ENCODE results near the gene RNASE13.
A peak's percentile ranks its signal among the peaks of the same experiment; 100 is the strongest.

Gene RNASE13

GRCh38 chr14:21074398-21075272 is 40.0 kb upstream of the RNASE13 start:
- no peak for FAIRE-seq
- DNase-seq (ENCODE audit: insufficient read length, low spot score): no peak
- no peak for TF ChIP-seq POLR2A (IDR thresholded peaks at IDR 0.05; ENCODE audit: low read depth, low read length)
- no peak for TF ChIP-seq POLR2AphosphoS5 (IDR thresholded peaks at IDR 0.05; ENCODE audit: low read depth, low read length)
- TF ChIP-seq SPI1 (IDR thresholded peaks at IDR 0.05; ENCODE audit: low read depth, low read length): no peak
- no peak for TF ChIP-seq TAF1 (IDR thresholded peaks at IDR 0.05; ENCODE audit: low read depth, low read length)

DNA sequence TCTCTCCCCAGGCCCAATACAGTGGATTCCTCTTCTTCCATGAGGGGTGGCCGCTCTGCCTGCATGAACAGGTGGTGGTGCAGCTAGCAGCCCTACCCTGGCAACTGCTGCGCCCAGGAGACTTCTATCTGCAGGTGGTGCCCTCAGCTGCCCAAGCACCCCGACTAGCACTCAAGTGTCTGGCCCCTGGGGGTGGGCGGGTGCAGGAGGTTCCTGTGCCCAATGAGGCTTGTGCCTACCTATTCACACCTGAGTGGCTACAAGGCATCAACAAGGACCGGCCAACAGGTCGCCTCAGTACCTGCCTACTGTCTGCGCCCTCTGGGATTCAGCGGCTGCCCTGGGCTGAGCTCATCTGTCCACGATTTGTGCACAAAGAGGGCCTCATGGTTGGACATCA is 39.3 kb upstream of the RNASE13 start:
- TF ChIP-seq TAF1 (IDR thresholded peaks at IDR 0.05; ENCODE audit: low read depth, low read length) (no peak), SPI1 (IDR thresholded peaks at IDR 0.05; ENCODE audit: low read depth, low read length) (no peak), POU2F2 (IDR thresholded peaks at IDR 0.05; ENCODE audit: low read depth, low read length) (no peak), POLR2AphosphoS5 (IDR thresholded peaks at IDR 0.05; ENCODE audit: low read depth, low read length) (no peak), POLR2A (IDR thresholded peaks at IDR 0.05; ENCODE audit: low read depth, low read length) (no peak), PAX5 (IDR thresholded peaks at IDR 0.05; ENCODE audit: insufficient read depth, low read length, severe bottlenecking) (no peak)
- DNase-seq (ENCODE audit: insufficient read length, low spot score): no peak
- no peak for FAIRE-seq

- no peak for FAIRE-seq
- DNase-seq (ENCODE audit: insufficient read length, low spot score): no peak
- TF ChIP-seq POLR2AphosphoS5 (IDR thresholded peaks at IDR 0.05; ENCODE audit: low read depth, low read length): no peak
- no peak for TF ChIP-seq TAF1 (IDR thresholded peaks at IDR 0.05; ENCODE audit: low read depth, low read length)
- no peak for TF ChIP-seq SPI1 (IDR thresholded peaks at IDR 0.05; ENCODE audit: low read depth, low read length)
- no peak for TF ChIP-seq PAX5 (IDR thresholded peaks at IDR 0.05; ENCODE audit: insufficient read depth, low read length, severe bottlenecking)
- TF ChIP-seq POLR2A (IDR thresholded peaks at IDR 0.05; ENCODE audit: low read depth, low read length): no peak
- TF ChIP-seq POU2F2 (IDR thresholded peaks at IDR 0.05; ENCODE audit: low read depth, low read length): no peak
Observed at GRCh38 chr14:21072781-21073339, 38.3 kb upstream of the RNASE13 start.

GRCh38 chr14:21072031-21072473 is 37.4 kb upstream of the RNASE13 start:
- no peak for FAIRE-seq
- DNase-seq (ENCODE audit: insufficient read length, low spot score): no peak
- no peak for TF ChIP-seq POU2F2 (IDR thresholded peaks at IDR 0.05; ENCODE audit: low read depth, low read length)
- TF ChIP-seq POLR2A (IDR thresholded peaks at IDR 0.05; ENCODE audit: low read depth, low read length): no peak
- no peak for TF ChIP-seq POLR2AphosphoS5 (IDR thresholded peaks at IDR 0.05; ENCODE audit: low read depth, low read length)
- no peak for TF ChIP-seq SPI1 (IDR thresholded peaks at IDR 0.05; ENCODE audit: low read depth, low read length)
- TF ChIP-seq TAF1 (IDR thresholded peaks at IDR 0.05; ENCODE audit: low read depth, low read length): no peak
- no peak for TF ChIP-seq PAX5 (IDR thresholded peaks at IDR 0.05; ENCODE audit: insufficient read depth, low read length, severe bottlenecking)

GRCh38 chr14:21071225-21072030 is 36.8 kb upstream of the RNASE13 start:
- FAIRE-seq (peak; percentile 94), DNase-seq (ENCODE audit: insufficient read length, low spot score) (peak; percentile 89)
- TF ChIP-seq SPI1 (IDR thresholded peaks at IDR 0.05; ENCODE audit: low read depth, low read length) (peak; percentile 93), POLR2A (IDR thresholded peaks at IDR 0.05; ENCODE audit: low read depth, low read length) (no peak)

DNA sequence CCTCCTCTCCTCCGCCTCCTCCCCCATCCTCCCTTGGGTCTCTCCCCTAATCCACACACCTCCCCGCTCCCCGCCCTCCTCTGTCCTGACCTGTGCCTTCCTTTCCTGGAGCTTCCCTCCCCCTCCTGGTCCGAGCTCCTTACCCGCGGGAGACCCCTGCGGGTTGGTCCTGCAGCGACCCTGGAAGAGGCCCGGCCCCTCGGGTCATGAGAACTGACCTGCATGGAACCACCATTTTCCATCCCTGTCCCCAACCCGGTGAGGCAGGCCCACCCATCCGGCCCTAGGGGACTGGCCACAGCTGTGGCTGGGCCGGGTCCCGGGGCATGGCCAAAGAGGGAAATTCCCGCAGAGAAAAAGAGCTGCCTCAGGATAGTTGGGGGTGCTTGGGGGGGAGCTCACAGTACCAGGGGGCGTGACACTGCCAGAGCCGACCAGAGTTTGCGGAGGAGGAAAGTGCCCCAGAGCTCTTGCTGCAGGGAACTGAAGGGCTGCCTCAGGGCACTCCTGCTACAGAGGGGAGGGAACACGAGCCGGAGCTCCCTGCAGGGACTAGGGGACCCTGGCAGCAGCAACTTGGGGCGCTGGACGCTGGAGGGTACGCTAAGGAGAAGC is 36.1 kb upstream of the RNASE13 start:
- FAIRE-seq: no peak
- TF ChIP-seq POLR2A (IDR thresholded peaks at IDR 0.05; ENCODE audit: low read depth, low read length) (no peak), PAX5 (IDR thresholded peaks at IDR 0.05; ENCODE audit: insufficient read depth, low read length, severe bottlenecking) (no peak), POLR2AphosphoS5 (IDR thresholded peaks at IDR 0.05; ENCODE audit: low read depth, low read length) (no peak), POU2F2 (IDR thresholded peaks at IDR 0.05; ENCODE audit: low read depth, low read length) (no peak), TAF1 (IDR thresholded peaks at IDR 0.05; ENCODE audit: low read depth, low read length) (no peak), SPI1 (IDR thresholded peaks at IDR 0.05; ENCODE audit: low read depth, low read length) (no peak)
- DNase-seq (ENCODE audit: insufficient read length, low spot score): no peak

- FAIRE-seq: no peak
- TF ChIP-seq POLR2AphosphoS5 (IDR thresholded peaks at IDR 0.05; ENCODE audit: low read depth, low read length) (no peak), SPI1 (IDR thresholded peaks at IDR 0.05; ENCODE audit: low read depth, low read length) (no peak), PAX5 (IDR thresholded peaks at IDR 0.05; ENCODE audit: insufficient read depth, low read length, severe bottlenecking) (no peak), TAF1 (IDR thresholded peaks at IDR 0.05; ENCODE audit: low read depth, low read length) (no peak)
- no peak for DNase-seq (ENCODE audit: insufficient read length, low spot score)
Observed at GRCh38 chr14:21070083-21070609, 35.5 kb upstream of the RNASE13 start, which contains the start of gene ARHGEF40. ARHGEF40 (plus strand) TSS chr14:21070304; CDS start chr14:21070397, 93 bp downstream.

DNA sequence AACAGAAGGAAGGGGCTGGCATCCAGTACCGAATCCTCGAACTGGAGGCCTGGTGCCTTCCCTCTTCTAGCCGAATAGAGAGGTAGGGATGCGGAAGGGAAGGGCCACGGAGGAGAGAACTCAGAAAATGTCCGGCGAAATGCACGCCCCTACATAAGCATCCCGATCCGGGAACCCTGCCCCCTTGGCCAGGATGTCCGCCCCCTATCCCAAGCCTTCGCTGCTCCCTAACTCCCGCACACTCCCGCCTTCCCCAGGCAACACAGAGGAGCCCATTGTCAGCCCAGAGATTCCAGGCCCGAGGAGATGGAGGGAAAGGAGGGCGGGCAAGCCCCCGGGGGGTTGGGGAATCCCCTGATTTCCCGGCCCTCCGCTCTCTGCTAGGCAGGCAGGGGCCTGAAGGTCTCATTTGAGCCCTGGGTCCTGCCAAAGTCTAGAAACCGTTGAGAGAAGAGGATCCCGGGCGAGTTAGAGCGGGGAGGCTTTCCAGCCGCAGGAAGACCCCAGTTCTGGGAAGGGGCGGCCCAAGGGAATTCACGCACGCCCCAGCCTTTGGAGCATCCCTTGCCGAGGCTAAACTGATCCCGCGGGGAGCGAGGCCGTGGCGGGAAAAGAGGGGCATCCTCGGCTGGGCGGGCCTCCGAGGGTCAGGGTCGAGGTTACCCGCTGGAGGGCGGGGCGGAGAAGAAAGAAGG is 34.9 kb upstream of the RNASE13 start:
- FAIRE-seq (no peak), DNase-seq (ENCODE audit: insufficient read length, low spot score) (no peak)
- TF ChIP-seq PAX5 (IDR thresholded peaks at IDR 0.05; ENCODE audit: insufficient read depth, low read length, severe bottlenecking) (no peak), SPI1 (IDR thresholded peaks at IDR 0.05; ENCODE audit: low read depth, low read length) (no peak), POU2F2 (IDR thresholded peaks at IDR 0.05; ENCODE audit: low read depth, low read length) (no peak), POLR2A (IDR thresholded peaks at IDR 0.05; ENCODE audit: low read depth, low read length) (no peak), POLR2AphosphoS5 (IDR thresholded peaks at IDR 0.05; ENCODE audit: low read depth, low read length) (no peak), TAF1 (IDR thresholded peaks at IDR 0.05; ENCODE audit: low read depth, low read length) (no peak)
